Sigmoid colon (tissue), 7 donors: Measurements from ENCODE around the gene MRPL58. TPM values are rescaled to one million over a fixed set of nuclear protein-coding genes. Genes with fewer than 3 reads are reported as not detected.
"Not testable (repeated sequence)": the region's sequence is repeated elsewhere in the genome, so short reads cannot be mapped to it uniquely, and the experiment has no call there.

Experiments used
- DNase-seq: peaks from one replicate; pipeline ENCODE4 v3.0.0-alpha.2; 2019
- H3K27ac ChIP-seq, 4 donors: fragments of 200-600 bp; sonication (generic); one replicate each; pipeline ENCODE4 v1.5.1; 2016 to 2019; ENCODE audit warnings: mild to moderate bottlenecking in 1 of 4
- H3K27me3 ChIP-seq, 3 donors: fragments of 200-600 bp; sonication (generic); one replicate each; pipeline ENCODE4 v1.5.1; 2019; ENCODE audit warnings: mild to moderate bottlenecking in 1 of 3
- H3K36me3 ChIP-seq, 4 donors: fragments of 200-600 bp; sonication (generic); one replicate each; pipeline ENCODE4 v1.5.1; 2016 to 2019
- H3K4me1 ChIP-seq, 4 donors: fragments of 200-600 bp; sonication (generic); one replicate each; pipeline ENCODE4 v1.5.1; 2017 to 2019
- H3K4me3 ChIP-seq, 4 donors: fragments of 200-600 bp; sonication (generic); one replicate each; pipeline ENCODE4 v1.5.1; 2017 to 2019; ENCODE audit warnings: mild to moderate bottlenecking in 2 of 4, moderate library complexity in 1 of 4
- H3K9me3 ChIP-seq, 4 donors: fragments of 200-600 bp in 3 of 4; sonication (generic) in 3 of 4; one replicate each; pipeline versions ENCODE4 v1.5.1 to v1.6.1; 2013 to 2019
- CTCF ChIP-seq, 4 experiments: fragments of 450-650 bp in 3 of 4; fragments of 200-600 bp in 1 of 4; IDR thresholded peaks; one replicate each; pipeline ENCODE4 v1.5.1; 2016 to 2019; ENCODE audit warnings: antibody characterized with exemption in 4 of 4, mild to moderate bottlenecking in 3 of 4, moderate library complexity in 2 of 4
- EP300 ChIP-seq, 4 donors: sonication (generic); formaldehyde crosslinking; IDR thresholded peaks; one replicate each; pipeline ENCODE4 v1.6.1; 2017; ENCODE audit warnings: antibody characterized with exemption in 4 of 4
- POLR2A ChIP-seq, 2 donors: fragments of 450-650 bp; IDR thresholded peaks; one replicate each; pipeline ENCODE4 v1.6.1; 2016; ENCODE audit warnings: antibody characterized with exemption in 2 of 2, mild to moderate bottlenecking in 2 of 2, moderate library complexity in 2 of 2
- POLR2AphosphoS5 ChIP-seq, 4 donors: sonication (generic); formaldehyde crosslinking; IDR thresholded peaks; one replicate each; pipeline ENCODE4 v1.6.1; 2017; ENCODE audit warnings: antibody characterized with exemption in 4 of 4
- WGBS, 2 donors: extraction: QIAGEN DNeasy Blood & Tissue Kit; methylation state at CpG; one replicate each; pipeline ENCODE4 v1.1.7; 2013; 5-methylcytosine and 5-hydroxymethylcytosine counted together
- intact Hi-C: fragments of 100-400 bp; cut with DNase I; formaldehyde crosslinking; loops from one replicate; pipeline ENCODE4 v1.15.1; 2023
- polyA plus RNA-seq, 3 donors: library from polyadenylated mRNA; stranded (reverse); fragments of 200-250 nt; gene quantifications; one replicate each; pipeline ENCODE4 v1.2.3, GENCODE V29; 2013
- total RNA-seq, 4 donors: library from RNA; depleted of rRNA; stranded (reverse); fragments of >200 nt; gene quantifications; one replicate each; pipeline ENCODE4 v1.1.0, GENCODE V29; 2016
- donor health status: healthy with polysubstance abuse.
- donor health status: Bipolar disorder and iron deficiency.
- donor health status: healthy.

Gene MRPL58
- total and polyA plus RNA-seq, 7 donors: 36.6 to 104 (median 56.9) TPM

GRCh38 chr17:75003957-75004355 lies 8.5 kb upstream of the MRPL58 start:
- 96 to 97% methylated on average over 19 of the region's 19 CpGs for WGBS, 2 donors
- H3K27ac ChIP-seq: no peak overlapping the region
- no peaks in the 10 kb centered on the region for H3K27me3 ChIP-seq
- no peak for TF ChIP-seq EP300 (IDR thresholded peaks at IDR 0.05)
- TF ChIP-seq CTCF (IDR thresholded peaks at IDR 0.05): no peak
- no peak for TF ChIP-seq POLR2A (IDR thresholded peaks at IDR 0.05)
- no peak for TF ChIP-seq POLR2AphosphoS5 (IDR thresholded peaks at IDR 0.05)
- H3K4me3 ChIP-seq: no peak overlapping the region
- no peak for DNase-seq
- no peaks in the 10 kb centered on the region for H3K9me3 ChIP-seq
- intact Hi-C loops: no loop called here
- H3K36me3 ChIP-seq: peaks cover 19 to 54% (median 31%) of the 10 kb centered on the region in 4 donors
- no peaks in the 10 kb centered on the region for H3K4me1 ChIP-seq

- Histone ChIP-seq H3K27ac (no peak overlapping the region), H3K4me1 (no peaks in the 10 kb centered on the region), H3K36me3 (peaks cover 19 to 53% (median 30%) of the 10 kb centered on the region in 4 donors), H3K27me3 (no peaks in the 10 kb centered on the region), H3K9me3 (no peaks in the 10 kb centered on the region), H3K4me3 (no peak overlapping the region)
- TF ChIP-seq CTCF (IDR thresholded peaks at IDR 0.05) (no peak), POLR2AphosphoS5 (IDR thresholded peaks at IDR 0.05) (no peak), POLR2A (IDR thresholded peaks at IDR 0.05) (no peak), EP300 (IDR thresholded peaks at IDR 0.05) (no peak)
- no peak for DNase-seq
- intact Hi-C loops: no loop called here
- 97 to 98% methylated on average over 3 of the region's 3 CpGs for WGBS, 2 donors
Observed at GRCh38 chr17:75004371-75004770, 8.1 kb upstream of the MRPL58 start.

DNA sequence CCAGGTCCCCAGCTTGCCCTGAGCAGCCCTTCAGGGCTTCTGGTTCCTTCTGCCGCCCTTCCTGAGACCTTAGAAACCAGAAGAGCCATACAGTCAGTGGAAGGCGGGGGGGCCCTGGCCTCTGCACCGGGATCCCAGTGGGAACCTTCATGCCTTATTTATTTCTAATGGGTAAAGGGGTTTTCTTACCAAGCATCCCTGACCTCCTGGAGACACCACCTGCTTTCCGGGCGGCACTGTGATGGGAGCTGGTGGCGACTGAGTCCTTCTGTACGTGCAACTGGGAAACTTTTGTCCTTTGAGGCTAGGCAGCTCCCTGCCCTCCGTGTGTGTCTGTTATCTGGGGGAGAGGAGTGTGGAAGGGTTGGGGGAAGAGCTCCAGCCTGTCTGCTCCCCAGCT lies 7.2 kb upstream of the MRPL58 start:
- peaks cover 19 to 46% (median 27%) of the 10 kb centered on the region in 4 donors for H3K36me3 ChIP-seq
- WGBS, 2 donors: 92 to 94% methylated on average over 8 of the region's 8 CpGs
- intact Hi-C loops: no loop called here

DNA sequence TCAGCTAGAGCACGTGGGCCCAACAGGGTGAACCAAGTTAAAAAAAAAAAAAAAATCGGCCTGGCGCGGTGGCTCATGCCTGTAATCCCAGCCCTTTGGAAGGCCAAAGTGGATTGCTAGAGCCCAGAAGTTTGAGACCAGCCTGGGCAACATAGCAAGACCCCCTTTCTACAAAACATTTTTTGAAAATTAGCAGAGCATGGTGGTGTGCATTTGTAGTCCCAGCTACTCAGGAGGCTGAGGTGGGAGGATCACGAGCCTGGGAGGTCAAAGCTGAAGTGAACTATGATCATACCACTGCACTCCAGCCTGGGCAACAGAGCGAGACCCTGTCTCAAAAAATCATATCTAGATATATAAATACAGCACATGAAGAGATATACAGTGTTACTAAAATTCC lies 6.4 kb upstream of the MRPL58 start:
- WGBS, 2 donors: 93 to 95% methylated on average over 6 of the region's 6 CpGs

More for the DNA sequence above, 7.2 kb upstream of the MRPL58 start:
- no peak for DNase-seq
- no peak overlapping the region for H3K27ac ChIP-seq
- peaks cover 0 to 3% (median under 1%) of the 10 kb centered on the region in 4 donors for H3K4me1 ChIP-seq
- H3K4me3 ChIP-seq: no peak overlapping the region
- no peaks in the 10 kb centered on the region for H3K27me3 ChIP-seq
- H3K9me3 ChIP-seq: no peaks in the 10 kb centered on the region
- no peak for TF ChIP-seq POLR2AphosphoS5 (IDR thresholded peaks at IDR 0.05)
- no peak for TF ChIP-seq EP300 (IDR thresholded peaks at IDR 0.05)
- TF ChIP-seq POLR2A (IDR thresholded peaks at IDR 0.05): no peak
- no peak for TF ChIP-seq CTCF (IDR thresholded peaks at IDR 0.05)

GRCh38 chr17:75006653-75007052 lies 5.8 kb upstream of the MRPL58 start:
- no peak for TF ChIP-seq POLR2AphosphoS5 (IDR thresholded peaks at IDR 0.05)
- TF ChIP-seq EP300 (IDR thresholded peaks at IDR 0.05): no peak
- no peak for TF ChIP-seq CTCF (IDR thresholded peaks at IDR 0.05)
- no peak for TF ChIP-seq POLR2A (IDR thresholded peaks at IDR 0.05)
- no peaks in the 10 kb centered on the region for H3K9me3 ChIP-seq
- H3K27ac ChIP-seq: no peak overlapping the region
- 90 to 93% methylated on average over 5 of the region's 5 CpGs for WGBS, 2 donors
- H3K27me3 ChIP-seq: no peaks in the 10 kb centered on the region
- no peak for DNase-seq
- intact Hi-C loops: no loop called here
- H3K36me3 ChIP-seq: peaks cover 13 to 36% (median 21%) of the 10 kb centered on the region in 4 donors
- no peak overlapping the region for H3K4me3 ChIP-seq
- peaks cover 0 to 17% (median 13%) of the 10 kb centered on the region in 4 donors for H3K4me1 ChIP-seq

More for the DNA sequence above, 6.4 kb upstream of the MRPL58 start:
- DNase-seq, H3K4me3 ChIP-seq, H3K27me3 ChIP-seq, H3K9me3 ChIP-seq, intact Hi-C loops, H3K27ac ChIP-seq: not testable (repeated sequence)
- H3K4me1 ChIP-seq: peaks cover 0 to 11% (median 7%) of the 10 kb centered on the region in 4 donors
- peaks cover 19 to 42% (median 26%) of the 10 kb centered on the region in 4 donors for H3K36me3 ChIP-seq
